ENCODE data around the gene RAB3GAP1. TPM values are rescaled to one million over a fixed set of nuclear protein-coding genes. Genes with fewer than 3 reads are reported as not detected.
"Not testable (repeated sequence)": the region's sequence is repeated elsewhere in the genome, so short reads cannot be mapped to it uniquely, and the experiment has no call there.

RAB3GAP1 gene
- total RNA-seq, 1 donor from 2014 or later: 37.3 TPM

- no peak overlapping the region for H3K27ac Mint-ChIP-seq
- peaks cover 14% of the 10 kb centered on the region for H3K36me3 Mint-ChIP-seq
- no peak overlapping the region for H3K4me3 Mint-ChIP-seq
- TF ChIP-seq CTCF (IDR thresholded peaks at IDR 0.05; ENCODE audit: unreplicated experiment): no peak
- no peak for DNase-seq (ENCODE audit: low spot score in 2 of 2, unreplicated experiment in 2 of 2)
- H3K27me3 Mint-ChIP-seq (ENCODE audit: low read depth): no peaks in the 10 kb centered on the region
- H3K9me3 Mint-ChIP-seq: no peaks in the 10 kb centered on the region
- H3K4me1 Mint-ChIP-seq: peaks cover 13% of the 10 kb centered on the region
Measured at GRCh38 chr2:135096665-135097446, 44.8 kb downstream of the RAB3GAP1 start.

- Mint-ChIP-seq H3K27me3 (ENCODE audit: low read depth) (no peaks in the 10 kb centered on the region), H3K4me3 (no peak overlapping the region), H3K9me3 (no peaks in the 10 kb centered on the region), H3K36me3 (peaks cover 19% of the 10 kb centered on the region), H3K27ac (no peak overlapping the region), H3K4me1 (peaks cover 13% of the 10 kb centered on the region)
- no peak for TF ChIP-seq CTCF (IDR thresholded peaks at IDR 0.05; ENCODE audit: unreplicated experiment)
- no peak for DNase-seq (ENCODE audit: low spot score in 2 of 2, unreplicated experiment in 2 of 2)
Measured at GRCh38 chr2:135097532-135098231, 45.6 kb downstream of the RAB3GAP1 start.

- no peak overlapping the region for H3K4me3 Mint-ChIP-seq
- H3K36me3 Mint-ChIP-seq: peaks cover 28% of the 10 kb centered on the region
- no peak for TF ChIP-seq CTCF (IDR thresholded peaks at IDR 0.05; ENCODE audit: unreplicated experiment)
- H3K9me3 Mint-ChIP-seq: peaks cover 11% of the 10 kb centered on the region
- H3K4me1 Mint-ChIP-seq: peaks cover 8% of the 10 kb centered on the region
- no peaks in the 10 kb centered on the region for H3K27me3 Mint-ChIP-seq (ENCODE audit: low read depth)
- no peak for DNase-seq (ENCODE audit: low spot score in 2 of 2, unreplicated experiment in 2 of 2)
- peak overlapping the region; percentile 49 for H3K27ac Mint-ChIP-seq
Measured at GRCh38 chr2:135099802-135100483, 47.9 kb downstream of the RAB3GAP1 start.

GRCh38 chr2:135103843-135104242 is 51.8 kb downstream of the RAB3GAP1 start:
- no peak for DNase-seq (ENCODE audit: low spot score in 2 of 2, unreplicated experiment in 2 of 2)
- TF ChIP-seq CTCF (IDR thresholded peaks at IDR 0.05; ENCODE audit: unreplicated experiment): no peak
- H3K9me3 Mint-ChIP-seq: peaks cover 17% of the 10 kb centered on the region
- H3K27ac Mint-ChIP-seq: no peak overlapping the region
- no peaks in the 10 kb centered on the region for H3K27me3 Mint-ChIP-seq (ENCODE audit: low read depth)
- H3K36me3 Mint-ChIP-seq: peaks cover 42% of the 10 kb centered on the region
- H3K4me3 Mint-ChIP-seq: no peak overlapping the region
- peaks cover 8% of the 10 kb centered on the region for H3K4me1 Mint-ChIP-seq

GRCh38 chr2:135105513-135106316 is 53.6 kb downstream of the RAB3GAP1 start:
- H3K27me3 Mint-ChIP-seq (ENCODE audit: low read depth); H3K4me3 Mint-ChIP-seq; H3K27ac Mint-ChIP-seq; H3K4me1 Mint-ChIP-seq: not testable (repeated sequence)
- Mint-ChIP-seq H3K9me3 (peaks cover 17% of the 10 kb centered on the region), H3K36me3 (peaks cover 46% of the 10 kb centered on the region)
- peak in 1 of 2 experiments; percentile 21 for DNase-seq (ENCODE audit: low spot score in 2 of 2, unreplicated experiment in 2 of 2)

Data from mesothelial cell of epicardium (in vitro differentiated cells).